Measurements from ENCODE around the gene RASSF8. TPM values are rescaled to one million over a fixed set of nuclear protein-coding genes. Genes with fewer than 3 reads are reported as not detected.

RASSF8 gene
- total and polyA plus RNA-seq, 2 experiments from 2014 or later: 11.5 to 30.6 TPM

DNA sequence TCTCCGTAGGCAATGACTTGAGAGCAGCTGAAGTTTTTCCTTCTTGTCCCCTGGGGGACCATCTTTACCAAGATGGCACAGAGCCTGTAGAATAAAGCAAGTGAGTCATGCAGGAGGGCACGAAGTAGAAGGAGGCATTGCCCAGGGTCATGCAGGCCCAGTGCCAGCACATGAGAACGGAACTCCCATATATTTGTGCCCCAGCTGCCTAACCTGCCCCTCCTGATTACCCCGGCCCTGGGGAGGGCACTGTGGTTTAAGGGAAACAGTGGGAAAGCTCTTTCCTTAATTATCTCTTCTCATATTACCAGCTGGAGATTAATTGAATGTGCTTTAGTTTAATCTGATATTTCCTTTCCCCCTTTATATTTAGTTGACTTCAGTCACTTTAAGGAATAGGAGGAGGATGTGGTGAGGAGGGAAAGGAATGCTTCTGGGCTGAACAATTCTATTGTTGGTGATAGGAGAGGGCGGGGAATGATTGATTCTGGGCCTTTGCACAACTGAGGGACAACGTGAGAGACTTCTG lies 51.9 kb downstream of the RASSF8 start:
- peak; percentile 24; the same call in 1 of the 3 replicates for ATAC-seq
- no peak overlapping the region for H3K27ac ChIP-seq (ENCODE audit: low read depth)
- TF ChIP-seq POLR2AphosphoS5 (IDR thresholded peaks at IDR 0.05; ENCODE audit: low read depth): no peak
- TF ChIP-seq EZH2 (IDR thresholded peaks at IDR 0.05; ENCODE audit: low read depth, unreplicated experiment): no peak
- TF ChIP-seq EZH2phosphoT487 (IDR thresholded peaks at IDR 0.05; ENCODE audit: unreplicated experiment): no peak
- TF ChIP-seq STAT1 (IDR thresholded peaks at IDR 0.05; ENCODE audit: unreplicated experiment): no peak
- TF ChIP-seq ZNF331 (CRISPR knock-in tag; IDR thresholded peaks at IDR 0.05; ENCODE audit: low read depth): no peak
- no peak for TF ChIP-seq JUNB (IDR thresholded peaks at IDR 0.05; ENCODE audit: unreplicated experiment)
- TF ChIP-seq, protein P1, sequence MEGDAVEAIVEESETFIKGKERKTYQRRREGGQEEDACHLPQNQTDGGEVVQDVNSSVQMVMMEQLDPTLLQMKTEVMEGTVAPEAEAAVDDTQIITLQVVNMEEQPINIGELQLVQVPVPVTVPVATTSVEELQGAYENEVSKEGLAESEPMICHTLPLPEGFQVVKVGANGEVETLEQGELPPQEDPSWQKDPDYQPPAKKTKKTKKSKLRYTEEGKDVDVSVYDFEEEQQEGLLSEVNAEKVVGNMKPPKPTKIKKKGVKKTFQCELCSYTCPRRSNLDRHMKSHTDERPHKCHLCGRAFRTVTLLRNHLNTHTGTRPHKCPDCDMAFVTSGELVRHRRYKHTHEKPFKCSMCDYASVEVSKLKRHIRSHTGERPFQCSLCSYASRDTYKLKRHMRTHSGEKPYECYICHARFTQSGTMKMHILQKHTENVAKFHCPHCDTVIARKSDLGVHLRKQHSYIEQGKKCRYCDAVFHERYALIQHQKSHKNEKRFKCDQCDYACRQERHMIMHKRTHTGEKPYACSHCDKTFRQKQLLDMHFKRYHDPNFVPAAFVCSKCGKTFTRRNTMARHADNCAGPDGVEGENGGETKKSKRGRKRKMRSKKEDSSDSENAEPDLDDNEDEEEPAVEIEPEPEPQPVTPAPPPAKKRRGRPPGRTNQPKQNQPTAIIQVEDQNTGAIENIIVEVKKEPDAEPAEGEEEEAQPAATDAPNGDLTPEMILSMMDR (conservative IDR thresholded peaks at IDR 0.05; ENCODE audit: low read depth in 2 of 2): no peak
- TF ChIP-seq ZNF114 (CRISPR knock-in tag; IDR thresholded peaks at IDR 0.05): no peak
- TF ChIP-seq CREB1 (CRISPR knock-in tag; IDR thresholded peaks at IDR 0.05; ENCODE audit: low read depth): no peak
- TF ChIP-seq, protein P2, sequence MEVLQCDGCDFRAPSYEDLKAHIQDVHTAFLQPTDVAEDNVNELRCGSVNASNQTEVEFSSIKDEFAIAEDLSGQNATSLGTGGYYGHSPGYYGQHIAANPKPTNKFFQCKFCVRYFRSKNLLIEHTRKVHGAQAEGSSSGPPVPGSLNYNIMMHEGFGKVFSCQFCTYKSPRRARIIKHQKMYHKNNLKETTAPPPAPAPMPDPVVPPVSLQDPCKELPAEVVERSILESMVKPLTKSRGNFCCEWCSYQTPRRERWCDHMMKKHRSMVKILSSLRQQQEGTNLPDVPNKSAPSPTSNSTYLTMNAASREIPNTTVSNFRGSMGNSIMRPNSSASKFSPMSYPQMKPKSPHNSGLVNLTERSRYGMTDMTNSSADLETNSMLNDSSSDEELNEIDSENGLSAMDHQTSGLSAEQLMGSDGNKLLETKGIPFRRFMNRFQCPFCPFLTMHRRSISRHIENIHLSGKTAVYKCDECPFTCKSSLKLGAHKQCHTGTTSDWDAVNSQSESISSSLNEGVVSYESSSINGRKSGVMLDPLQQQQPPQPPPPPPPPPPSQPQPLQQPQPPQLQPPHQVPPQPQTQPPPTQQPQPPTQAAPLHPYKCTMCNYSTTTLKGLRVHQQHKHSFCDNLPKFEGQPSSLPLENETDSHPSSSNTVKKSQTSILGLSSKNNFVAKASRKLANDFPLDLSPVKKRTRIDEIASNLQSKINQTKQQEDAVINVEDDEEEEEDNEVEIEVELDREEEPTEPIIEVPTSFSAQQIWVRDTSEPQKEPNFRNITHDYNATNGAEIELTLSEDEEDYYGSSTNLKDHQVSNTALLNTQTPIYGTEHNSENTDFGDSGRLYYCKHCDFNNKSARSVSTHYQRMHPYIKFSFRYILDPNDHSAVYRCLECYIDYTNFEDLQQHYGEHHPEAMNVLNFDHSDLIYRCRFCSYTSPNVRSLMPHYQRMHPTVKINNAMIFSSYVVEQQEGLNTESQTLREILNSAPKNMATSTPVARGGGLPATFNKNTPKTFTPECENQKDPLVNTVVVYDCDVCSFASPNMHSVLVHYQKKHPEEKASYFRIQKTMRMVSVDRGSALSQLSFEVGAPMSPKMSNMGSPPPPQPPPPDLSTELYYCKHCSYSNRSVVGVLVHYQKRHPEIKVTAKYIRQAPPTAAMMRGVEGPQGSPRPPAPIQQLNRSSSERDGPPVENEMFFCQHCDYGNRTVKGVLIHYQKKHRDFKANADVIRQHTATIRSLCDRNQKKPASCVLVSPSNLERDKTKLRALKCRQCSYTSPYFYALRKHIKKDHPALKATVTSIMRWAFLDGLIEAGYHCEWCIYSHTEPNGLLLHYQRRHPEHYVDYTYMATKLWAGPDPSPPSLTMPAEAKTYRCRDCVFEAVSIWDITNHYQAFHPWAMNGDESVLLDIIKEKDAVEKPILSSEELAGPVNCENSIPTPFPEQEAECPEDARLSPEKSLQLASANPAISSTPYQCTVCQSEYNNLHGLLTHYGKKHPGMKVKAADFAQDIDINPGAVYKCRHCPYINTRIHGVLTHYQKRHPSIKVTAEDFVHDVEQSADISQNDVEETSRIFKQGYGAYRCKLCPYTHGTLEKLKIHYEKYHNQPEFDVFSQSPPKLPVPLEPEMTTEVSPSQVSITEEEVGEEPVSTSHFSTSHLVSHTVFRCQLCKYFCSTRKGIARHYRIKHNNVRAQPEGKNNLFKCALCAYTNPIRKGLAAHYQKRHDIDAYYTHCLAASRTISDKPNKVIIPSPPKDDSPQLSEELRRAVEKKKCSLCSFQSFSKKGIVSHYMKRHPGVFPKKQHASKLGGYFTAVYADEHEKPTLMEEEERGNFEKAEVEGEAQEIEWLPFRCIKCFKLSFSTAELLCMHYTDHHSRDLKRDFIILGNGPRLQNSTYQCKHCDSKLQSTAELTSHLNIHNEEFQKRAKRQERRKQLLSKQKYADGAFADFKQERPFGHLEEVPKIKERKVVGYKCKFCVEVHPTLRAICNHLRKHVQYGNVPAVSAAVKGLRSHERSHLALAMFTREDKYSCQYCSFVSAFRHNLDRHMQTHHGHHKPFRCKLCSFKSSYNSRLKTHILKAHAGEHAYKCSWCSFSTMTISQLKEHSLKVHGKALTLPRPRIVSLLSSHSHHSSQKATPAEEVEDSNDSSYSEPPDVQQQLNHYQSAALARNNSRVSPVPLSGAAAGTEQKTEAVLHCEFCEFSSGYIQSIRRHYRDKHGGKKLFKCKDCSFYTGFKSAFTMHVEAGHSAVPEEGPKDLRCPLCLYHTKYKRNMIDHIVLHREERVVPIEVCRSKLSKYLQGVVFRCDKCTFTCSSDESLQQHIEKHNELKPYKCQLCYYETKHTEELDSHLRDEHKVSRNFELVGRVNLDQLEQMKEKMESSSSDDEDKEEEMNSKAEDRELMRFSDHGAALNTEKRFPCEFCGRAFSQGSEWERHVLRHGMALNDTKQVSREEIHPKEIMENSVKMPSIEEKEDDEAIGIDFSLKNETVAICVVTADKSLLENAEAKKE (CRISPR knock-in tag; IDR thresholded peaks at IDR 0.05): no peak
- no peak for TF ChIP-seq NANOG (IDR thresholded peaks at IDR 0.05; ENCODE audit: borderline replicate concordance)
- TF ChIP-seq, protein P3, sequence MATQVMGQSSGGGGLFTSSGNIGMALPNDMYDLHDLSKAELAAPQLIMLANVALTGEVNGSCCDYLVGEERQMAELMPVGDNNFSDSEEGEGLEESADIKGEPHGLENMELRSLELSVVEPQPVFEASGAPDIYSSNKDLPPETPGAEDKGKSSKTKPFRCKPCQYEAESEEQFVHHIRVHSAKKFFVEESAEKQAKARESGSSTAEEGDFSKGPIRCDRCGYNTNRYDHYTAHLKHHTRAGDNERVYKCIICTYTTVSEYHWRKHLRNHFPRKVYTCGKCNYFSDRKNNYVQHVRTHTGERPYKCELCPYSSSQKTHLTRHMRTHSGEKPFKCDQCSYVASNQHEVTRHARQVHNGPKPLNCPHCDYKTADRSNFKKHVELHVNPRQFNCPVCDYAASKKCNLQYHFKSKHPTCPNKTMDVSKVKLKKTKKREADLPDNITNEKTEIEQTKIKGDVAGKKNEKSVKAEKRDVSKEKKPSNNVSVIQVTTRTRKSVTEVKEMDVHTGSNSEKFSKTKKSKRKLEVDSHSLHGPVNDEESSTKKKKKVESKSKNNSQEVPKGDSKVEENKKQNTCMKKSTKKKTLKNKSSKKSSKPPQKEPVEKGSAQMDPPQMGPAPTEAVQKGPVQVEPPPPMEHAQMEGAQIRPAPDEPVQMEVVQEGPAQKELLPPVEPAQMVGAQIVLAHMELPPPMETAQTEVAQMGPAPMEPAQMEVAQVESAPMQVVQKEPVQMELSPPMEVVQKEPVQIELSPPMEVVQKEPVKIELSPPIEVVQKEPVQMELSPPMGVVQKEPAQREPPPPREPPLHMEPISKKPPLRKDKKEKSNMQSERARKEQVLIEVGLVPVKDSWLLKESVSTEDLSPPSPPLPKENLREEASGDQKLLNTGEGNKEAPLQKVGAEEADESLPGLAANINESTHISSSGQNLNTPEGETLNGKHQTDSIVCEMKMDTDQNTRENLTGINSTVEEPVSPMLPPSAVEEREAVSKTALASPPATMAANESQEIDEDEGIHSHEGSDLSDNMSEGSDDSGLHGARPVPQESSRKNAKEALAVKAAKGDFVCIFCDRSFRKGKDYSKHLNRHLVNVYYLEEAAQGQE (IDR thresholded peaks at IDR 0.05; ENCODE audit: unreplicated experiment): no peak
- no peak for DNase-seq (ENCODE audit: low spot score)
- Mint-ChIP-seq H3K36me3 (ENCODE audit: low read depth) (no peaks in the 10 kb centered on the region), H3K9me3 (no peaks in the 10 kb centered on the region), H3K4me3 (no peak overlapping the region), H3K4me1 (peaks cover 26% of the 10 kb centered on the region), H3K27ac (no peak overlapping the region), H3K27me3 (ENCODE audit: insufficient read depth, low read depth, poor library complexity) (peaks cover 2% of the 10 kb centered on the region)
- no peaks in the 10 kb centered on the region; the same call in 1 of the 2 replicates for H3F3A ChIP-seq (replicated peaks; ENCODE audit: low read depth)
- H2AFZ ChIP-seq: no peak overlapping the region
- no peaks in the 10 kb centered on the region for H4K20me1 ChIP-seq (replicated peaks; ENCODE audit: insufficient read depth)
- no peaks in the 10 kb centered on the region for H3K9me2 ChIP-seq (ENCODE audit: insufficient read depth)
- peaks cover 70% of the 10 kb centered on the region for H3K79me2 ChIP-seq (replicated peaks; ENCODE audit: insufficient read depth)
- H3K36me3 ChIP-seq (ENCODE audit: insufficient read depth): no peaks in the 10 kb centered on the region
- no peak overlapping the region for H3K4me3 ChIP-seq
- H3K4me1 ChIP-seq (ENCODE audit: insufficient read depth): peaks cover 11% of the 10 kb centered on the region
- no peak overlapping the region for H3K4me2 ChIP-seq
- no peaks in the 10 kb centered on the region for H3K27me3 ChIP-seq (ENCODE audit: insufficient read depth)
